ENCODE results near the gene NACC2.

DNA sequence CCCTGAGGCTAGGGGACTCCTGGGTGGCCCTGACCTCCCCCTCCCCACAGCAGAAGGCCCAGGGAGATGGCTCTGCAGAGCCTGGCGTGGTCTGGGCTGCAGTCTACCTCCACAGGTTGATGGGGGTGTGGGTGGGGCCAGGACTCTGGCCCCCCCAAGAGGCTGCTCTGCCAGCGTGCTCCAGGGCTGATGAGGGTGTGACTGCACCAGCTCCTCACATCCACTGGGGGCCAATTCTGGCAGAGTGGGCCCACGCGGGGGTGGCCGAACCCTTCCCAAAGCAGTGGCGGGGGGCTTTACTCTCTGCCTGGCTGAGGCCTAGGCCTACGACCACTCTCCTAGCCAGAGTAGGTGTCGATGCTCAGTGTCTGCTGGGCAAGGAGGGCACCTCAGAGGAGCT, 105.9 kb downstream of the NACC2 start:
- no peak for TF ChIP-seq CTCF (IDR thresholded peaks at IDR 0.05)
- no peak for TF ChIP-seq POLR2A (IDR thresholded peaks at IDR 0.05; ENCODE audit: low read depth)
- TF ChIP-seq EP300 (IDR thresholded peaks at IDR 0.05) = no peak

Measured in esophagus muscularis mucosa (tissue), 4 donors.